Fibroblast of the aortic adventitia (primary cell): ENCODE results near the gene NIPAL4. TPM values are rescaled to one million over a fixed set of nuclear protein-coding genes. Genes with fewer than 3 reads are reported as not detected.
A peak's percentile ranks its signal among the peaks of the same experiment; 100 is the strongest.
"Not testable (repeated sequence)": the region's sequence is repeated elsewhere in the genome, so short reads cannot be mapped to it uniquely, and the experiment has no call there.

ENCODE experiments used
- DNase-seq: peaks from one replicate; pipeline ENCODE4 v3.0.0-alpha.2; 2010; ENCODE audit warnings: low read depth
- H3K4me3 ChIP-seq: 2 replicates; pipeline ENCODE4 v1.5.1; 2011; ENCODE audit warnings: low read depth, mild to moderate bottlenecking, control low read depth, low read length, moderate library complexity
- CTCF ChIP-seq: IDR thresholded peaks from 2 replicates; pipeline ENCODE4 v1.5.1; 2011; ENCODE audit warnings: mild to moderate bottlenecking, low read length, control low read depth, inconsistent platforms; ENCODE audit not compliant: insufficient read depth
- total RNA-seq: library from RNA; depleted of rRNA; stranded (reverse); fragments of >200 nt; gene quantifications from 2 replicates; pipeline ENCODE4 v1.2.3, GENCODE V29; 2012; ENCODE audit warnings: low replicate concordance

The NIPAL4 gene
- under 0.01 TPM in 1 of 2 replicates, not detected in the other for total RNA-seq

GRCh38 chr5:157459715-157460599, at the start of gene NIPAL4:
Gene NIPAL4, plus strand, starts transcription at chr5:157460213. Its CDS starts 108 bp downstream, at chr5:157460321.
- DNase-seq = no peak
- no peak for TF ChIP-seq CTCF
- peak within 1 kb of the TSS; percentile 51 for H3K4me3 ChIP-seq

- no peak overlapping the region for H3K4me3 ChIP-seq
- no peak for DNase-seq
- TF ChIP-seq CTCF = no peak
These were observed 44.2 kb upstream of the NIPAL4 start for GRCh38 chr5:157415838-157416237.

GRCh38 chr5:157419521-157419920, 40.5 kb upstream of the NIPAL4 start:
- not testable (repeated sequence) for DNase-seq, H3K4me3 ChIP-seq

- not testable (repeated sequence) for DNase-seq, H3K4me3 ChIP-seq
These were observed 30.1 kb upstream of the NIPAL4 start for GRCh38 chr5:157429920-157430319.

- H3K4me3 ChIP-seq = no peak overlapping the region
- peak; percentile 48 for TF ChIP-seq CTCF
- peak; percentile 75 for DNase-seq
These were observed 28.3 kb upstream of the NIPAL4 start for GRCh38 chr5:157431544-157432200.

GRCh38 chr5:157434096-157434495, 25.9 kb upstream of the NIPAL4 start:
- no peak for TF ChIP-seq CTCF
- H3K4me3 ChIP-seq = no peak overlapping the region
- no peak for DNase-seq

GRCh38 chr5:157443041-157443549, 16.9 kb upstream of the NIPAL4 start:
- no peak overlapping the region for H3K4me3 ChIP-seq
- no peak for DNase-seq
- no peak for TF ChIP-seq CTCF
